ENCODE data around the gene ICA1. TPM values are rescaled to one million over a fixed set of nuclear protein-coding genes. Genes with fewer than 3 reads are reported as not detected.

The ICA1 gene
- total RNA-seq, 6 experiments from 2014 or later = not detected

DNA sequence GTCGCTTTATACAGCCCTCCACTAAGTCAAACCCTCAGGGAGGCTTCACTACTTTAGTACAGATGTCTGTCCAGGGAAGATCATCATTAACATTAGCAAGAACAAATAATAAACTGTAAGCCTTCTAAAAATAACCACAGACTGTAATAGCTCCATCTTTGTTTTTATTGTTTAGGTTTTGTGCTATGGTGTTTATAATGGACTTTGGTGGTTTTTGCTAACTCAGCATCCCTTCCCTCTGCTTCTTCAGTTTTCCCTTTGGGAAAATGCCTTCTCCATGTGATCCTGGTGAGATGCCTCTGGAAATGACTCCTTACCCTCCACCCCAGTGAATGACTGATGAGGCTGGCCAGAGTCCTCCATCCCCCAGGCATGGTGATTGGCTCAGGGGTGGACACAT, 131.3 kb downstream of the ICA1 start:
- Mint-ChIP-seq H3K9me3 (no peaks in the 10 kb centered on the region), H3K27me3 (ENCODE audit: insufficient read depth) (peaks cover 18% of the 10 kb centered on the region; the same call in 1 of the 2 replicates), H3K27ac (no peak overlapping the region), H3K36me3 (ENCODE audit: low read depth) (no peaks in the 10 kb centered on the region), H3K4me1 (ENCODE audit: low read depth) (peaks cover 14% of the 10 kb centered on the region), H3K4me3 (no peak overlapping the region)
- no peak for DNase-seq
- no peak for TF ChIP-seq CTCF (IDR thresholded peaks at IDR 0.05)

DNA sequence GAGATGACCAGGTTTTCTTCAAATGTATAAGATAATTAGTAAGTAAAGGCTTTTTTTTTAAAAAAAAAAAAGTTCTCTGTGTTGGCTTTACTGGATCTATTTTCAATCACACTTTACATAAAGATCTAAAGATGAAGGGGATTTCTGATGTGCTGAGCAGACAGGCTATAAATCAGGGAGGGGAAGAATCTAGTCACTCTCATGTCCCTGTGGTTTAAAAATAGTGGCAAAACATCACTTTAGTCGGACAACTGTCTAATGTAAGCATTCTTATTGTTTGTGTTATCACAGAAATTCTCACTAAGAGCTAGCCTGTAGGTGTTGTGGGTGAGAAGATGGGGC, 132.7 kb downstream of the ICA1 start:
- no peak overlapping the region for H3K4me3 Mint-ChIP-seq
- DNase-seq = no peak
- no peak overlapping the region for H3K27ac Mint-ChIP-seq
- H3K27me3 Mint-ChIP-seq (ENCODE audit: insufficient read depth) = peaks cover 18% of the 10 kb centered on the region; the same call in 1 of the 2 replicates
- no peak for TF ChIP-seq CTCF (IDR thresholded peaks at IDR 0.05)
- H3K4me1 Mint-ChIP-seq (ENCODE audit: low read depth) = peaks cover 12% of the 10 kb centered on the region
- H3K36me3 Mint-ChIP-seq (ENCODE audit: low read depth) = no peaks in the 10 kb centered on the region
- H3K9me3 Mint-ChIP-seq = no peaks in the 10 kb centered on the region

DNA sequence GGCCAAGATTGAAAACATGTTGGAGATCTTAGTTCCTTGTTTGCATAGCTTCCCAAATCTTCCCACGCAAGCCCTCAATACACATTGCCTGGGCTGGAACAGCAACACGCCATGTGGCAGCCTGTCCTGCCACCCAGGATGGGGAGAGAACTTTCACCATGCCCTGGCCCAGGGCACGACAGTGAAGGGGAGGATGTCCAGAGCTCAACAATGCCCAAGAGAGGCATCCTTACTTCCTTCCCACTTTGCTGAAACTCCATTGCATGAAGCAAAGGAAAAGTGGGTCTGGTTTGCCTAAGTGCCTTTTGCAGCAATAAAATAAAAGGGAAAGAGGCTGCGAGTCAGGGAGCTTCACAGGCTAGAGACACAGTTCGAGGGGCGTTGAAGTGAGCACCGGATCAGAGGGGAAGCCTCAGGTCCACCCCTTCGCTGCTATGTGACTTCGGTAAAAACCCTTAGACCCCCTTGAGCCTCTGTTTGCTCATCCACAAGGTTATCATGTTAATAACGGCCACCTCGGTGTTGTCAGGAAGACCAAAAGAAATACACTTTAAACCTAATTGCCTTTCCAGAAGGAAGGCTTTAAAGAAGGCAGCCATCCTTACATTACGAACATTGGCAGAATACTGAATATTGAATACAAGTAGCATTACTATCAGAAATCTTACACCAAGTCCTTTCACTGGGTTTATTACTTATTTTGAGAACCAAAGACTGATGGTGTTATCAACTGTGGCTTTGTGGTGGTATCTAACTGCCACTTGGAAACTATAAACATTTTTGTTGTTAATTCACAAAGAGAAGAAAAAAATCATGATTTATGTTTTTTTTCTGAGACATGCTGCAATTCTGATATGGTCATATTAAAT, 133.3 kb downstream of the ICA1 start:
- DNase-seq = no peak
- no peak for TF ChIP-seq CTCF (IDR thresholded peaks at IDR 0.05)
- H3K4me1 Mint-ChIP-seq (ENCODE audit: low read depth) = peaks cover 8% of the 10 kb centered on the region; the same call in 1 of the 2 replicates
- no peaks in the 10 kb centered on the region for H3K9me3 Mint-ChIP-seq
- H3K27ac Mint-ChIP-seq = no peak overlapping the region
- H3K4me3 Mint-ChIP-seq = no peak overlapping the region; the same call in 1 of the 2 replicates
- peaks cover 18% of the 10 kb centered on the region; the same call in 1 of the 2 replicates for H3K27me3 Mint-ChIP-seq (ENCODE audit: insufficient read depth)
- H3K36me3 Mint-ChIP-seq (ENCODE audit: low read depth) = no peaks in the 10 kb centered on the region

GRCh38 chr7:8126601-8127167, 135.3 kb downstream of the ICA1 start:
- no peak for TF ChIP-seq CTCF (IDR thresholded peaks at IDR 0.05)
- Mint-ChIP-seq H3K9me3 (no peaks in the 10 kb centered on the region), H3K4me3 (no peak overlapping the region), H3K4me1 (ENCODE audit: low read depth) (peaks cover 8% of the 10 kb centered on the region; the same call in 1 of the 2 replicates), H3K36me3 (ENCODE audit: low read depth) (no peaks in the 10 kb centered on the region), H3K27me3 (ENCODE audit: insufficient read depth) (peaks cover 18% of the 10 kb centered on the region), H3K27ac (no peak overlapping the region)
- DNase-seq = no peak

DNA sequence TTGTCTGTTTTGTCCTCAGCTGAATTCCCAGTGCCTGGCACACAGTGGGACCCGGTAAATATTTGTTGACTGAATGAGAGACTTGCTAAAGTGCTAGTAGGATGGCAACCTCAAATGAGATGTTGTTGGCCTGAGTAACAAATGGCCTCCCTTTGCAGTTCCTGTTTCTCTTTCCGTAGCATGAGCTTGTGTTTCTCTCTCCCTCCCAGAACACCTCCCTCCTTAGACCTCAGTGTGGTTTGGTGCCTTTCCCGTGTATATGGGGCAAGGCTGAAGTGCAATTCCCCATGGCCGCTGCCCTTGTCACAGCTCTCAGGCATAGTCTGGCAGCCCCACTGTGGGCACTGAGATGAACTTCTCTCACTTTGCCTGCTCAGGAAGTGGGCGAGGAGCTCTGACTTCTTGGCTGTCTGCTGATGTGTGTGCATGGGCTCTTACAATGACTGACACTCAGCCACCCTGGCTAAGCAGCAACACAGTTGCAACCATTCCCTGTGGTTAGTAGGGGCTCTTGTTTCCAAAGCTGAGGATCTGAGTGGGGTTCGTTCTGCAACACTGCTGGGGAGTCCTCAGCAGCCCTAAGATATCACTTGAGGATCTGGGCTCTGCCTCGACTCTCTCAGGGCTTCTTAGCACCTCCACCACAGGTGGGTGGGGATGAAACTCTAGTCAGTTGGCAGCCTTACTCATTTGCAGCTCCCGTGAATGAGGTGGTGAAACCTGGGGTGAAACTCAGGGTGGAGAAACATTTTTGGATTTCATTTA, 136.1 kb downstream of the ICA1 start:
- peaks cover 8% of the 10 kb centered on the region; the same call in 1 of the 2 replicates for H3K4me1 Mint-ChIP-seq (ENCODE audit: low read depth)
- no peaks in the 10 kb centered on the region for H3K36me3 Mint-ChIP-seq (ENCODE audit: low read depth)
- no peak overlapping the region for H3K4me3 Mint-ChIP-seq
- H3K9me3 Mint-ChIP-seq = no peaks in the 10 kb centered on the region
- DNase-seq = no peak
- H3K27ac Mint-ChIP-seq = no peak overlapping the region
- peaks cover 20% of the 10 kb centered on the region for H3K27me3 Mint-ChIP-seq (ENCODE audit: insufficient read depth)
- TF ChIP-seq CTCF (IDR thresholded peaks at IDR 0.05) = no peak
